WTC11 (cell line): Measurements from ENCODE around the gene CSTPP1. TPM values are rescaled to one million over a fixed set of nuclear protein-coding genes. Genes with fewer than 3 reads are reported as not detected.
"Not testable (repeated sequence)": the region's sequence is repeated elsewhere in the genome, so short reads cannot be mapped to it uniquely, and the experiment has no call there.

Source experiments
- ATAC-seq: fragments of 200-7000 bp; cut with Tn5 transposase; 2 replicates; pipeline ENCODE4 v1.10.0; 2021; ENCODE audit warnings: mild to moderate bottlenecking, moderate library complexity
- CTCF ChIA-PET: fragments of 300-600 bp; sonication (Branson Sonifier 250); formaldehyde crosslinking; loops from one replicate; lab custom pipeline; 2021; ENCODE audit warnings: antibody characterized with exemption; lab: Charles Lee
- POLR2A ChIA-PET: fragments of 350-600 bp; sonication (Branson Sonifier 250); formaldehyde crosslinking; loops from one replicate; lab custom pipeline; 2021; ENCODE audit warnings: antibody characterized with exemption; lab: Charles Lee
- DNase-seq: peaks from one replicate; pipeline ENCODE4 v3.0.0; 2021; ENCODE audit warnings: low spot score
- H3K27ac Mint-ChIP-seq: 2 replicates; pipeline ENCODE4 v1.8.0; 2021; ENCODE audit warnings: mixed read lengths
- H3K27me3 Mint-ChIP-seq: 2 replicates; pipeline ENCODE4 v1.8.0; 2021; ENCODE audit warnings: low read depth, mild to moderate bottlenecking, moderate library complexity, mixed read lengths
- H3K36me3 Mint-ChIP-seq: 2 replicates; pipeline ENCODE4 v1.8.0; 2021; ENCODE audit warnings: mixed read lengths
- H3K4me1 Mint-ChIP-seq: 2 replicates; pipeline ENCODE4 v1.8.0; 2022; ENCODE audit warnings: mixed read lengths
- H3K4me3 Mint-ChIP-seq: 2 replicates; pipeline ENCODE4 v1.8.0; 2021; ENCODE audit warnings: mild to moderate bottlenecking, moderate library complexity, mixed read lengths
- H3K9me3 Mint-ChIP-seq: 2 replicates; pipeline ENCODE4 v1.8.0; 2021; ENCODE audit warnings: mixed read lengths
- ATF3 ChIP-seq: sonication (generic); formaldehyde crosslinking; conservative IDR thresholded peaks from 2 replicates; pipeline ENCODE4 v1.8.1; 2022; ENCODE audit warnings: mild to moderate bottlenecking, missing genetic modification reagents
- CBFB ChIP-seq: sonication (generic); formaldehyde crosslinking; IDR thresholded peaks from 2 replicates; pipeline ENCODE4 v1.8.1; 2022; ENCODE audit warnings: mild to moderate bottlenecking, low read depth, missing genetic modification reagents
- E2F4 ChIP-seq: sonication (generic); formaldehyde crosslinking; IDR thresholded peaks from 2 replicates; pipeline ENCODE4 v1.8.1; 2022; ENCODE audit warnings: low read depth, mild to moderate bottlenecking, moderate library complexity, missing genetic modification reagents, borderline replicate concordance
- EMX1 ChIP-seq: fragments of 250-450 bp; sonication (Bioruptor Pico); IDR thresholded peaks from 2 replicates; pipeline ENCODE4 v1.8.0; 2021; ENCODE audit warnings: mild to moderate bottlenecking
- FOXK1 ChIP-seq: sonication (generic); formaldehyde crosslinking; IDR thresholded peaks from 2 replicates; pipeline ENCODE4 v1.8.0; 2022; ENCODE audit warnings: mild to moderate bottlenecking, moderate library complexity, missing genetic modification reagents
- GABPB1 ChIP-seq: sonication (generic); formaldehyde crosslinking; IDR thresholded peaks from 2 replicates; pipeline ENCODE4 v1.8.1; 2023; ENCODE audit warnings: mild to moderate bottlenecking, missing genetic modification reagents
- GTF2I ChIP-seq: fragments of 250-450 bp; sonication (Bioruptor Pico); conservative IDR thresholded peaks from 2 replicates; pipeline ENCODE4 v1.4.0; 2021; ENCODE audit warnings: mild to moderate bottlenecking
- MLX ChIP-seq: sonication (generic); formaldehyde crosslinking; IDR thresholded peaks from 2 replicates; pipeline ENCODE4 v1.8.1; 2023; ENCODE audit warnings: mild to moderate bottlenecking, missing genetic modification reagents, moderate library complexity
- SMAD4 ChIP-seq: sonication (generic); formaldehyde crosslinking; IDR thresholded peaks from 2 replicates; pipeline ENCODE4 v1.8.0; 2022; ENCODE audit warnings: mild to moderate bottlenecking, missing genetic modification reagents
- ZNF219 ChIP-seq: sonication (generic); formaldehyde crosslinking; IDR thresholded peaks from 2 replicates; pipeline ENCODE4 v1.8.0; 2023; ENCODE audit warnings: missing genetic modification reagents, mild to moderate bottlenecking, borderline replicate concordance
- ZNF512 ChIP-seq: sonication (generic); formaldehyde crosslinking; IDR thresholded peaks from 2 replicates; pipeline ENCODE4 v1.8.1; 2022; ENCODE audit warnings: missing genetic modification reagents, borderline replicate concordance
- total RNA-seq: library from RNA; stranded (reverse); gene quantifications from 3 replicates; pipeline ENCODE4 v1.2.3, GENCODE V29; 2021
- TF ChIP-seq, protein P1 (sequence below): sonication (generic); formaldehyde crosslinking; IDR thresholded peaks from 2 replicates; pipeline ENCODE4 v1.8.1; 2023; ENCODE audit warnings: mild to moderate bottlenecking, missing genetic modification reagents, borderline replicate concordance
- TF ChIP-seq, protein P2 (sequence below): sonication (generic); formaldehyde crosslinking; IDR thresholded peaks from 2 replicates; pipeline ENCODE4 v1.8.1; 2022; ENCODE audit warnings: low read depth, missing genetic modification reagents, borderline replicate concordance
- TF ChIP-seq, protein P3 (sequence below): fragments of 250-450 bp; sonication (Bioruptor Pico); IDR thresholded peaks from 2 replicates; pipeline ENCODE4 v2.1.2; 2022; ENCODE audit warnings: mild to moderate bottlenecking, moderate library complexity

CSTPP1 gene
- total RNA-seq, 1 experiment from 2014 or later = 23.6 TPM

GRCh38 chr11:47111318-47111804 lies 174.8 kb downstream of the CSTPP1 start:
- ATAC-seq (no peak), DNase-seq (no peak)
- no peaks in the 10 kb centered on the region for H3K27me3 Mint-ChIP-seq
- H3K36me3 Mint-ChIP-seq = no peaks in the 10 kb centered on the region
- no peaks in the 10 kb centered on the region for H3K4me1 Mint-ChIP-seq
- CTCF ChIA-PET = interaction anchor here (0.7 kb wide), 1 partner anchor 42 kb away, joined by 3 read pairs; no protein-coding TSS in a partner anchor
- TF ChIP-seq, protein P1, sequence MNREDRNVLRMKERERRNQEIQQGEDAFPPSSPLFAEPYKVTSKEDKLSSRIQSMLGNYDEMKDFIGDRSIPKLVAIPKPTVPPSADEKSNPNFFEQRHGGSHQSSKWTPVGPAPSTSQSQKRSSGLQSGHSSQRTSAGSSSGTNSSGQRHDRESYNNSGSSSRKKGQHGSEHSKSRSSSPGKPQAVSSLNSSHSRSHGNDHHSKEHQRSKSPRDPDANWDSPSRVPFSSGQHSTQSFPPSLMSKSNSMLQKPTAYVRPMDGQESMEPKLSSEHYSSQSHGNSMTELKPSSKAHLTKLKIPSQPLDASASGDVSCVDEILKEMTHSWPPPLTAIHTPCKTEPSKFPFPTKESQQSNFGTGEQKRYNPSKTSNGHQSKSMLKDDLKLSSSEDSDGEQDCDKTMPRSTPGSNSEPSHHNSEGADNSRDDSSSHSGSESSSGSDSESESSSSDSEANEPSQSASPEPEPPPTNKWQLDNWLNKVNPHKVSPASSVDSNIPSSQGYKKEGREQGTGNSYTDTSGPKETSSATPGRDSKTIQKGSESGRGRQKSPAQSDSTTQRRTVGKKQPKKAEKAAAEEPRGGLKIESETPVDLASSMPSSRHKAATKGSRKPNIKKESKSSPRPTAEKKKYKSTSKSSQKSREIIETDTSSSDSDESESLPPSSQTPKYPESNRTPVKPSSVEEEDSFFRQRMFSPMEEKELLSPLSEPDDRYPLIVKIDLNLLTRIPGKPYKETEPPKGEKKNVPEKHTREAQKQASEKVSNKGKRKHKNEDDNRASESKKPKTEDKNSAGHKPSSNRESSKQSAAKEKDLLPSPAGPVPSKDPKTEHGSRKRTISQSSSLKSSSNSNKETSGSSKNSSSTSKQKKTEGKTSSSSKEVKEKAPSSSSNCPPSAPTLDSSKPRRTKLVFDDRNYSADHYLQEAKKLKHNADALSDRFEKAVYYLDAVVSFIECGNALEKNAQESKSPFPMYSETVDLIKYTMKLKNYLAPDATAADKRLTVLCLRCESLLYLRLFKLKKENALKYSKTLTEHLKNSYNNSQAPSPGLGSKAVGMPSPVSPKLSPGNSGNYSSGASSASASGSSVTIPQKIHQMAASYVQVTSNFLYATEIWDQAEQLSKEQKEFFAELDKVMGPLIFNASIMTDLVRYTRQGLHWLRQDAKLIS = no peak
- TF ChIP-seq CBFB (no peak), EMX1 (no peak), SMAD4 (no peak), GABPB1 (CRISPR knock-in tag) (no peak), GTF2I (CRISPR knock-in tag) (no peak), ZNF512 (CRISPR knock-in tag) (no peak), FOXK1 (CRISPR knock-in tag) (no peak), ATF3 (CRISPR knock-in tag) (no peak), E2F4 (CRISPR knock-in tag) (no peak), MLX (CRISPR knock-in tag) (no peak), ZNF219 (CRISPR knock-in tag) (no peak)
- TF ChIP-seq, protein P2, sequence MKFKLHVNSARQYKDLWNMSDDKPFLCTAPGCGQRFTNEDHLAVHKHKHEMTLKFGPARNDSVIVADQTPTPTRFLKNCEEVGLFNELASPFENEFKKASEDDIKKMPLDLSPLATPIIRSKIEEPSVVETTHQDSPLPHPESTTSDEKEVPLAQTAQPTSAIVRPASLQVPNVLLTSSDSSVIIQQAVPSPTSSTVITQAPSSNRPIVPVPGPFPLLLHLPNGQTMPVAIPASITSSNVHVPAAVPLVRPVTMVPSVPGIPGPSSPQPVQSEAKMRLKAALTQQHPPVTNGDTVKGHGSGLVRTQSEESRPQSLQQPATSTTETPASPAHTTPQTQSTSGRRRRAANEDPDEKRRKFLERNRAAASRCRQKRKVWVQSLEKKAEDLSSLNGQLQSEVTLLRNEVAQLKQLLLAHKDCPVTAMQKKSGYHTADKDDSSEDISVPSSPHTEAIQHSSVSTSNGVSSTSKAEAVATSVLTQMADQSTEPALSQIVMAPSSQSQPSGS (CRISPR knock-in tag) = no peak
- TF ChIP-seq, protein P3, sequence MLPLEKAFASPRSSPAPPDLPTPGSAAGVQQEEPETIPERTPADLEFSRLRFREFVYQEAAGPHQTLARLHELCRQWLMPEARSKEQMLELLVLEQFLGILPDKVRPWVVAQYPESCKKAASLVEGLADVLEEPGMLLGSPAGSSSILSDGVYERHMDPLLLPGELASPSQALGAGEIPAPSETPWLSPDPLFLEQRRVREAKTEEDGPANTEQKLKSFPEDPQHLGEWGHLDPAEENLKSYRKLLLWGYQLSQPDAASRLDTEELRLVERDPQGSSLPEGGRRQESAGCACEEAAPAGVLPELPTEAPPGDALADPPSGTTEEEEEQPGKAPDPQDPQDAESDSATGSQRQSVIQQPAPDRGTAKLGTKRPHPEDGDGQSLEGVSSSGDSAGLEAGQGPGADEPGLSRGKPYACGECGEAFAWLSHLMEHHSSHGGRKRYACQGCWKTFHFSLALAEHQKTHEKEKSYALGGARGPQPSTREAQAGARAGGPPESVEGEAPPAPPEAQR (CRISPR knock-in tag) = no peak
- no peak overlapping the region for H3K27ac Mint-ChIP-seq
- H3K4me3 Mint-ChIP-seq = no peak overlapping the region
- H3K9me3 Mint-ChIP-seq = no peaks in the 10 kb centered on the region
- POLR2A ChIA-PET = no interaction called here

- ATAC-seq, H3K4me3 Mint-ChIP-seq, H3K27me3 Mint-ChIP-seq, H3K27ac Mint-ChIP-seq, POLR2A ChIA-PET, DNase-seq, H3K4me1 Mint-ChIP-seq, H3K9me3 Mint-ChIP-seq, H3K36me3 Mint-ChIP-seq: not testable (repeated sequence)
- CTCF ChIA-PET = interaction anchor here (0.6 kb wide), 1 partner anchor 886 kb away, joined by 3 read pairs; no protein-coding TSS in a partner anchor
Observed at GRCh38 chr11:47112941-47113340, 176.4 kb downstream of the CSTPP1 start.

DNA sequence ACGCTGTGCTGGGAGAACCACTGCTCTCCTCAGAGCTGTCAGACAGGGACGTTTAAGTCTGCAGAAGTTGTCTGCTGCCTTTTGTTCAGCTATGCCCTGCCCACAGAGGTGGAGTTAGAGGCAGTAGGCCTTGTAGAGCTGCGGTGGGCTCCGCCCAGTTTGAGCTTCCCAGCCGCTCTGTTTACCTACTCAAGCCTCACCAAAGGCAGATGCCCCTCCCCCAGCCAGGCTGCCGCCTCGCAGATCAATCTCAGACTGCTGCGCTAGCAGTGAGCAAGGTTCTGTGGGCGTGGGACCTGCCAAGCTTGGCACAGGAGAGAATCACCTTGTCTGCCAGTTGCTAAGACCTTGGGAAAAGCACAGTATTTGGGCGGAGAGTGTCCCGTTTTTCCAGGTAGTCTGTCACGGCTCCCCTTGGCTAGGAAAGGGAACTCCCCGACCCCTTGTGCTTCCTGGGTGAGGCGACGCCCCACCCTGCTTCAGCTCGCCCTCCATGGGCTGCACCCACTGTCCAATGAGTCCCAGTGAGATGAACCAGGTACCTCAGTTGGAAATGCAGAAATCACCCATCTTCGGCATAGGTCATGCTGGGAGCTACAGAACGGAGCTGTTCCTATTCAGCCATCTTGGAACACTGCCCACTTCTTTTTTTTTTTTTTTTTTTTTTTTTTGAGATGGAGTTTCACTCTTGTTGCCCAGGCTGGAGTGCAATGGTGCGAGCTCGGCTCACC lies 182.6 kb downstream of the CSTPP1 start:
- DNase-seq (peak; percentile 79), ATAC-seq (0 out of 2 replicates have a peak, but pooled peaks have one; percentile 24)
- ChIA-PET CTCF (interaction anchor here (0.6 to 2.1 kb wide), 3 partner anchors 10 to 203 kb away, joined by 3 to 13 read pairs (median 4); no protein-coding TSS in a partner anchor), POLR2A (interaction anchor here (0.6 to 0.8 kb wide), 2 partner anchors 14 to 389 kb away, joined by 3 read pairs; no protein-coding TSS in a partner anchor)
- not testable (repeated sequence) for H3K36me3 Mint-ChIP-seq, H3K9me3 Mint-ChIP-seq, H3K27me3 Mint-ChIP-seq, H3K27ac Mint-ChIP-seq
- peak overlapping the region; percentile 20; the same call in 1 of the 2 replicates for H3K4me3 Mint-ChIP-seq
- H3K4me1 Mint-ChIP-seq = peaks cover 12% of the 10 kb centered on the region
